Astrocyte (in vitro differentiated cells and primary cell): Measurements from ENCODE around the gene NOS1AP. TPM values are rescaled to one million over a fixed set of nuclear protein-coding genes. Genes with fewer than 3 reads are reported as not detected.

ENCODE experiments used
- DNase-seq: peaks from one replicate; pipeline ENCODE4 v3.0.0-alpha.2; 2010; ENCODE audit warnings: low read depth
- FAIRE-seq: peaks from 2 replicates; lab custom pipeline; 2011; peaks lifted over from hg19 to GRCh38; lab: Jason Lieb, UNC
- H2AFZ ChIP-seq: 2 replicates; pipeline ENCODE4 v1.6.0; 2012; ENCODE audit warnings: low read depth, low read length, inconsistent platforms
- H3K27ac ChIP-seq: 2 replicates; pipeline ENCODE4 v1.5.1; 2011; ENCODE audit warnings: low read depth, low read length, inconsistent platforms
- H3K27me3 ChIP-seq: 2 replicates; pipeline ENCODE4 v1.6.0; 2011; ENCODE audit warnings: low read length, inconsistent platforms; ENCODE audit not compliant: insufficient read depth
- H3K36me3 ChIP-seq: 2 replicates; pipeline ENCODE4 v1.5.1; 2011; ENCODE audit warnings: low read length, inconsistent platforms; ENCODE audit not compliant: insufficient read depth
- H3K4me1 ChIP-seq: 2 replicates; pipeline ENCODE4 v1.5.1; 2011; ENCODE audit warnings: low read length, inconsistent platforms; ENCODE audit not compliant: insufficient read depth
- H3K4me2 ChIP-seq: 2 replicates; pipeline ENCODE4 v1.6.0; 2012; ENCODE audit warnings: low read length, inconsistent platforms
- H3K4me3 ChIP-seq: 2 replicates; pipeline ENCODE4 v1.5.1; 2011; ENCODE audit warnings: low read depth, mild to moderate bottlenecking, low read length, inconsistent platforms; ENCODE audit not compliant: insufficient read depth
- H3K79me2 ChIP-seq: 2 replicates; pipeline ENCODE4 v1.6.0; 2012; ENCODE audit warnings: mild to moderate bottlenecking, low read length, inconsistent platforms; ENCODE audit not compliant: insufficient read depth
- H3K9ac ChIP-seq: 2 replicates; pipeline ENCODE4 v1.6.0; 2012; ENCODE audit warnings: mild to moderate bottlenecking, low read length, inconsistent platforms
- H3K9me3 ChIP-seq: 2 replicates; pipeline ENCODE4 v1.5.1; 2012; ENCODE audit warnings: low read depth, mild to moderate bottlenecking, low read length, inconsistent platforms; ENCODE audit not compliant: insufficient read depth
- H4K20me1 ChIP-seq: 2 replicates; pipeline ENCODE4 v1.6.0; 2012; ENCODE audit warnings: low read length, inconsistent platforms; ENCODE audit not compliant: insufficient read depth
- H3K27ac Mint-ChIP-seq: one replicate; pipeline ENCODE4 v1.8.0; 2021; ENCODE audit warnings: mild to moderate bottlenecking, mixed read lengths; ENCODE audit not compliant: unreplicated experiment
- H3K27me3 Mint-ChIP-seq: one replicate; pipeline ENCODE4 v1.8.0; 2021; ENCODE audit warnings: low read depth, mixed read lengths; ENCODE audit not compliant: unreplicated experiment
- H3K36me3 Mint-ChIP-seq: one replicate; pipeline ENCODE4 v1.8.0; 2021; ENCODE audit warnings: low read depth, mixed read lengths; ENCODE audit not compliant: unreplicated experiment
- H3K4me1 Mint-ChIP-seq: one replicate; pipeline ENCODE4 v1.8.0; 2021; ENCODE audit warnings: low read depth, mixed read lengths; ENCODE audit not compliant: unreplicated experiment
- H3K4me3 Mint-ChIP-seq: one replicate; pipeline ENCODE4 v1.8.0; 2021; ENCODE audit warnings: mild to moderate bottlenecking, moderate library complexity, mixed read lengths; ENCODE audit not compliant: unreplicated experiment
- H3K9me3 Mint-ChIP-seq: one replicate; pipeline ENCODE4 v1.8.0; 2021; ENCODE audit warnings: mild to moderate bottlenecking, mixed read lengths; ENCODE audit not compliant: unreplicated experiment
- EZH2 ChIP-seq: IDR thresholded peaks from 2 replicates; pipeline ENCODE4 v1.6.1; 2012; ENCODE audit warnings: mild to moderate bottlenecking, low read length, inconsistent platforms; ENCODE audit not compliant: insufficient read depth
- total RNA-seq: library from RNA; stranded (reverse); gene quantifications from 2 replicates; pipeline ENCODE4 v1.2.1, GENCODE V29; 2021
- TF ChIP-seq, protein P1 (sequence below): IDR thresholded peaks from 2 replicates; pipeline ENCODE4 v1.5.1; 2011; ENCODE audit warnings: low read depth, mild to moderate bottlenecking, inconsistent platforms, low read length, moderate library complexity; ENCODE audit not compliant: insufficient read depth

NOS1AP gene
- total RNA-seq, 1 donor from 2014 or later, result 1.2 TPM

DNA sequence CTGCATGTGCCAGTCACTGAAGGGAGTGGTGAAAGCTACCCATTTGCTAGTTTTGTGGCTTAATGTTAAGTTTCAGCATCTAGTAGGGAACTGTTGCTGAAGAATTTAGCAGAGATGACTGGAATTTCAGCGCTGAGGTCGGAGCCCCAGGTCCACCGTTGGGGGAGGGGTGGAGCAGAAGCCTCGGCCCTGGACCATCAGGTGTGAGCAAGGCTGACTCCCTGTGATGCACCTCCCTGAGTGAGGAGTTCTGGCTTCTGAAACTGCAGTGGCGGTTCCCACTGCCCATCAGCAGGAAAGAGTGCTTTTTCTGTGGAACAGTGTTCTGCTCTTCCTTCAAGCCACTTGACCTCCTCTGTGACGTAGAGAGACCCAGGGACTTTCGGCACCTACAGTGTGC lies 1.3 kb downstream of the NOS1AP start:
- peaks cover 5% of the 10 kb centered on the region for H3K9me3 ChIP-seq
- Mint-ChIP-seq H3K4me3 (peak overlapping the region; percentile 84), H3K36me3 (peaks cover 7% of the 10 kb centered on the region), H3K4me1 (no peaks in the 10 kb centered on the region), H3K27ac (no peak overlapping the region), H3K9me3 (peaks cover 10% of the 10 kb centered on the region), H3K27me3 (peaks cover 25% of the 10 kb centered on the region)
- H3K4me2 ChIP-seq, result peak overlapping the region; percentile 96
- no peaks in the 10 kb centered on the region for H3K79me2 ChIP-seq
- H3K4me3 ChIP-seq, result no peak overlapping the region
- H4K20me1 ChIP-seq, result peaks cover 11% of the 10 kb centered on the region
- no peak overlapping the region for H3K27ac ChIP-seq
- no peak for FAIRE-seq
- H3K4me1 ChIP-seq, result peaks cover 13% of the 10 kb centered on the region
- TF ChIP-seq EZH2, result no peak
- TF ChIP-seq, protein P1, sequence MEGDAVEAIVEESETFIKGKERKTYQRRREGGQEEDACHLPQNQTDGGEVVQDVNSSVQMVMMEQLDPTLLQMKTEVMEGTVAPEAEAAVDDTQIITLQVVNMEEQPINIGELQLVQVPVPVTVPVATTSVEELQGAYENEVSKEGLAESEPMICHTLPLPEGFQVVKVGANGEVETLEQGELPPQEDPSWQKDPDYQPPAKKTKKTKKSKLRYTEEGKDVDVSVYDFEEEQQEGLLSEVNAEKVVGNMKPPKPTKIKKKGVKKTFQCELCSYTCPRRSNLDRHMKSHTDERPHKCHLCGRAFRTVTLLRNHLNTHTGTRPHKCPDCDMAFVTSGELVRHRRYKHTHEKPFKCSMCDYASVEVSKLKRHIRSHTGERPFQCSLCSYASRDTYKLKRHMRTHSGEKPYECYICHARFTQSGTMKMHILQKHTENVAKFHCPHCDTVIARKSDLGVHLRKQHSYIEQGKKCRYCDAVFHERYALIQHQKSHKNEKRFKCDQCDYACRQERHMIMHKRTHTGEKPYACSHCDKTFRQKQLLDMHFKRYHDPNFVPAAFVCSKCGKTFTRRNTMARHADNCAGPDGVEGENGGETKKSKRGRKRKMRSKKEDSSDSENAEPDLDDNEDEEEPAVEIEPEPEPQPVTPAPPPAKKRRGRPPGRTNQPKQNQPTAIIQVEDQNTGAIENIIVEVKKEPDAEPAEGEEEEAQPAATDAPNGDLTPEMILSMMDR, result no peak
- H3K27me3 ChIP-seq, result peaks cover 23% of the 10 kb centered on the region
- DNase-seq, result no peak
- no peak overlapping the region for H3K9ac ChIP-seq
- peak overlapping the region; percentile 20 for H2AFZ ChIP-seq
- H3K36me3 ChIP-seq, result no peaks in the 10 kb centered on the region

DNA sequence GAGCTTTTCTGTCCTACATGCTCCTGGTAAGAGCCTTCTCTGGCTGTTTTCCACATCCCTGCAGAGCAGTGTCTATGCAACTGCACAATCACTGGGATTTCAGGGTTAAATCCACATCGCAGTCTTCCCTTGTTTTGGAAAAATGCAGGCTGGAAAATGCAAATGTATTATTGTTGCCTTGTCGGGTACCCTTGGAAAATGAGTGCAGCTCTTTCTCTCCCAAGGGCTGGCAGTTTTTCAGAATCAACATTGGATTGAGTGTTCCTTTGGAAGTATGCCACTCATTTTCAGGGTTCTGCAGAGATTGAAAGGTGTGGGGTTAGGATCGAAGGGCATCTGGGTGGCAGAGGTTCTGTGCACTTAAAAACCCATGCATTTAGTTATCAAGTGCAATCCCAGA lies 3.2 kb downstream of the NOS1AP start:
- DNase-seq, result no peak
- H3K27me3 Mint-ChIP-seq, result peaks cover 25% of the 10 kb centered on the region
- FAIRE-seq, result no peak
- Histone ChIP-seq H3K4me3 (no peak overlapping the region), H3K27me3 (peaks cover 23% of the 10 kb centered on the region), H4K20me1 (peaks cover 11% of the 10 kb centered on the region), H3K36me3 (no peaks in the 10 kb centered on the region), H3K9me3 (peaks cover 5% of the 10 kb centered on the region), H3K9ac (no peak overlapping the region), H3K4me2 (peak overlapping the region; percentile 9), H3K79me2 (no peaks in the 10 kb centered on the region), H3K27ac (no peak overlapping the region), H3K4me1 (peaks cover 13% of the 10 kb centered on the region), H2AFZ (no peak overlapping the region)
- TF ChIP-seq, protein P1, result no peak
- no peak for TF ChIP-seq EZH2
- no peaks in the 10 kb centered on the region for H3K4me1 Mint-ChIP-seq
- H3K9me3 Mint-ChIP-seq, result peaks cover 11% of the 10 kb centered on the region
- no peak overlapping the region for H3K4me3 Mint-ChIP-seq
- peaks cover 8% of the 10 kb centered on the region for H3K36me3 Mint-ChIP-seq
- H3K27ac Mint-ChIP-seq, result no peak overlapping the region

DNA sequence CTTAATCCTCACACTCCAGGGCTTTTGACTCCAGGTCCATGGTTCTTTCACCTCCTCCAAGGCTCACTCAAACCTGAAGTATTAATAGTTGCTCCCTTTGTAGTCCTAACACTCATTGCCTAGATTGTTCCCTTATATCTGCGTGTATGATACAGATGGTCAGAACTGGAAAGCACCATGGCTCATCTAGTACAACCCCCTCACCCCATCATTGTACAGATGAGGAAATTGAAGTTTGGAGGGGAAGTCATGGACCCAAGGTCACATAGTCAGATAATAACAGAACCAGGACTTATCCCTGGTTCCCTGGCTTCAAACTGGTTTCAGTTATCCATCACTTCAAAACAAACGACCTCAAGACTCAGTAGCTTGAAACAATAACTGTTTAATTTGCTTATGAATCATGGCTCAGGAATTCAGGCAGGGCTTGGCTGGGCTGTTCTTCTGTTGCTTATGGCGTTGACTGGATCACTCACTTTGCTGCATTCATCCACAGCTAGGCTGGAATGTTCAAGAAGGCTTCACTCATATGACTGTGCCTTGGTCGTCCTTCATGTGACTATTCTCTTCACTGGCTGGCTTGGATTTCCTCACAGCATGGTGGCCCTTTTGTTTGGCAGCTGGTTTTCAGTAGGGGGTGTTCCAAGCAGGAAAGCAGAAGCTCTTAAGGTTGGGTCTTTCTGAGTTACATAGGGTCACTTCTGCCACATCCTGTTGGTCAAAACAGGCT lies 5.0 kb downstream of the NOS1AP start:
- no peak overlapping the region for H3K4me3 ChIP-seq
- Mint-ChIP-seq H3K27ac (no peak overlapping the region), H3K36me3 (peaks cover 8% of the 10 kb centered on the region), H3K27me3 (peaks cover 21% of the 10 kb centered on the region), H3K4me1 (no peaks in the 10 kb centered on the region), H3K9me3 (peaks cover 11% of the 10 kb centered on the region), H3K4me3 (no peak overlapping the region)
- DNase-seq, result no peak
- H3K79me2 ChIP-seq, result no peaks in the 10 kb centered on the region
- no peaks in the 10 kb centered on the region for H3K36me3 ChIP-seq
- H3K27ac ChIP-seq, result no peak overlapping the region
- H3K9ac ChIP-seq, result no peak overlapping the region
- no peak overlapping the region for H2AFZ ChIP-seq
- TF ChIP-seq, protein P1, result no peak
- no peak for TF ChIP-seq EZH2
- no peak for FAIRE-seq
- peaks cover 5% of the 10 kb centered on the region for H3K9me3 ChIP-seq
- H3K4me2 ChIP-seq, result no peak overlapping the region
- H4K20me1 ChIP-seq, result peaks cover 11% of the 10 kb centered on the region
- H3K27me3 ChIP-seq, result peaks cover 17% of the 10 kb centered on the region
- peaks cover 13% of the 10 kb centered on the region for H3K4me1 ChIP-seq
